K562 (cell line): ENCODE measurements around the gene FXYD1. TPM values are rescaled to one million over a fixed set of nuclear protein-coding genes. Genes with fewer than 3 reads are reported as not detected.

Source experiments
- CBFB ChIP-seq: sonication (generic); formaldehyde crosslinking; IDR thresholded peaks from 2 replicates; pipeline ENCODE4 v1.4.0; 2020; ENCODE audit warnings: mild to moderate bottlenecking, missing genetic modification reagents
- CHD2 ChIP-seq: IDR thresholded peaks from 2 replicates; pipeline ENCODE4 v1.6.1; 2011; ENCODE audit warnings: low read depth, low read length
- ETS2 ChIP-seq: IDR thresholded peaks from 2 replicates; pipeline ENCODE4 v1.6.1; 2016; ENCODE audit warnings: borderline replicate concordance, missing genetic modification characterization, mild to moderate bottlenecking, moderate library complexity, missing compliant biosample characterization; ENCODE audit not compliant: poor library complexity, severe bottlenecking
- EZH2 ChIP-seq: IDR thresholded peaks from 2 replicates; pipeline ENCODE4 v1.6.1; 2012; ENCODE audit warnings: low read depth, mild to moderate bottlenecking, inconsistent platforms, low read length, borderline replicate concordance
- GABPA ChIP-seq: fragments of 200-800 bp; sonication (Bioruptor generic); conservative IDR thresholded peaks from 2 replicates; pipeline ENCODE4 v1.6.1; 2016; ENCODE audit warnings: low read depth, missing genetic modification characterization, missing compliant biosample characterization
- MED1 ChIP-seq: sonication (generic); formaldehyde crosslinking; IDR thresholded peaks from 2 replicates; pipeline ENCODE4 v1.8.1; 2023; ENCODE audit warnings: missing genetic modification reagents, borderline replicate concordance
- MTA2 ChIP-seq: fragments of 450-650 bp; IDR thresholded peaks from 2 replicates; pipeline ENCODE4 v1.6.1; 2016; ENCODE audit warnings: low read depth
- NFIX ChIP-seq: fragments of 250-450 bp; sonication (Bioruptor Pico); IDR thresholded peaks from 2 replicates; pipeline ENCODE4 v1.4.0; 2020; ENCODE audit warnings: low read depth, mild to moderate bottlenecking, moderate library complexity
- PCBP2 ChIP-seq: fragments of 200-400 bp; formaldehyde crosslinking; IDR thresholded peaks from 2 replicates; pipeline ENCODE4 v1.6.1; 2018; ENCODE audit warnings: low read length, low read depth, mild to moderate bottlenecking, moderate library complexity; ENCODE audit not compliant: poor library complexity, severe bottlenecking
- PML ChIP-seq: IDR thresholded peaks from 2 replicates; pipeline ENCODE4 v1.6.1; 2012; ENCODE audit warnings: low read length, inconsistent platforms
- SLC30A9 ChIP-seq: fragments of 250-450 bp; sonication (Bioruptor Pico); IDR thresholded peaks from 2 replicates; pipeline ENCODE4 v1.8.0; 2022; ENCODE audit warnings: mild to moderate bottlenecking, moderate library complexity
- SMAD4 ChIP-seq: fragments of 250-450 bp; sonication (Bioruptor Pico); conservative IDR thresholded peaks from 2 replicates; pipeline ENCODE4 v1.8.0; 2021; ENCODE audit warnings: inconsistent platforms, mild to moderate bottlenecking, moderate library complexity
- SRSF9 ChIP-seq: fragments of 200-400 bp; formaldehyde crosslinking; IDR thresholded peaks from 2 replicates; pipeline ENCODE4 v1.6.1; 2017; ENCODE audit warnings: low read depth, low read length, borderline replicate concordance
- TCF7 ChIP-seq: sonication (generic); IDR thresholded peaks from 2 replicates; pipeline ENCODE4 v1.6.1; 2016; ENCODE audit warnings: antibody characterized with exemption, borderline replicate concordance
- XRCC4 ChIP-seq: IDR thresholded peaks from one replicate; pipeline ENCODE4 v1.6.1; 2011; ENCODE audit not compliant: insufficient read depth, insufficient read length; ENCODE audit errors: extremely low read depth
- ZBTB8A ChIP-seq: fragments of 450-650 bp; IDR thresholded peaks from 2 replicates; pipeline ENCODE4 v1.6.1; 2018; ENCODE audit warnings: mild to moderate bottlenecking, moderate library complexity; ENCODE audit not compliant: partially characterized antibody
- ZNF696 ChIP-seq: fragments of 250-450 bp; sonication (Bioruptor Pico); conservative IDR thresholded peaks from 2 replicates; pipeline ENCODE4 v1.4.0; 2020; ENCODE audit warnings: mild to moderate bottlenecking, moderate library complexity
- polyA plus RNA-seq, 8 experiments: library from polyadenylated mRNA; depleted of rRNA in 4 of 8; stranded (reverse) in 5 of 8; unstranded in 3 of 8; fragments of >200 nt; fragmentation: Nextera tagmentation in 2 of 8; fragmentation: Illumina TruSeq in 1 of 8; extraction: Ambion mirVana in 2 of 8; extraction: Trizol in 1 of 8; gene quantifications; 2 replicates each; pipeline versions ENCODE4 v1.2.1 to v1.2.3, GENCODE V29; 2011 to 2014; ENCODE audit warnings: inconsistent platforms in 1 of 8, missing spikeins in 1 of 8
- total RNA-seq, 7 experiments: library from RNA; depleted of rRNA in 6 of 7; stranded (reverse); fragments of >200 nt in 6 of 7; fragmentation: Illumina TruSeq in 2 of 7; extraction: Trizol in 2 of 7; gene quantifications; 2 replicates each; pipeline versions ENCODE4 v1.2.1 to v1.2.3, GENCODE V29; 2011 to 2021; ENCODE audit warnings: low replicate concordance in 1 of 7
- TF ChIP-seq, protein P1 (sequence below): fragments of 200-400 bp; formaldehyde crosslinking; IDR thresholded peaks from 2 replicates; pipeline ENCODE4 v1.6.1; 2017; ENCODE audit warnings: mild to moderate bottlenecking, low read depth, low read length, moderate library complexity
- TF ChIP-seq, protein P2 (sequence below): fragments of 200-800 bp; sonication (Bioruptor generic); IDR thresholded peaks from 2 replicates; pipeline ENCODE4 v1.6.1; 2017; ENCODE audit warnings: missing genetic modification characterization, missing compliant biosample characterization
- TF ChIP-seq, protein P3 (sequence below): sonication (generic); formaldehyde crosslinking; IDR thresholded peaks from 2 replicates; pipeline ENCODE4 v1.8.0; 2023; ENCODE audit warnings: mild to moderate bottlenecking, missing genetic modification reagents

Gene FXYD1
- total and polyA plus RNA-seq, 9 of the 15 experiments (the other 6 are each of a cell fraction or from before 2014, with no cell fraction given): 0.40 to 3.2 (median 1.8) TPM; not detected in 3

DNA sequence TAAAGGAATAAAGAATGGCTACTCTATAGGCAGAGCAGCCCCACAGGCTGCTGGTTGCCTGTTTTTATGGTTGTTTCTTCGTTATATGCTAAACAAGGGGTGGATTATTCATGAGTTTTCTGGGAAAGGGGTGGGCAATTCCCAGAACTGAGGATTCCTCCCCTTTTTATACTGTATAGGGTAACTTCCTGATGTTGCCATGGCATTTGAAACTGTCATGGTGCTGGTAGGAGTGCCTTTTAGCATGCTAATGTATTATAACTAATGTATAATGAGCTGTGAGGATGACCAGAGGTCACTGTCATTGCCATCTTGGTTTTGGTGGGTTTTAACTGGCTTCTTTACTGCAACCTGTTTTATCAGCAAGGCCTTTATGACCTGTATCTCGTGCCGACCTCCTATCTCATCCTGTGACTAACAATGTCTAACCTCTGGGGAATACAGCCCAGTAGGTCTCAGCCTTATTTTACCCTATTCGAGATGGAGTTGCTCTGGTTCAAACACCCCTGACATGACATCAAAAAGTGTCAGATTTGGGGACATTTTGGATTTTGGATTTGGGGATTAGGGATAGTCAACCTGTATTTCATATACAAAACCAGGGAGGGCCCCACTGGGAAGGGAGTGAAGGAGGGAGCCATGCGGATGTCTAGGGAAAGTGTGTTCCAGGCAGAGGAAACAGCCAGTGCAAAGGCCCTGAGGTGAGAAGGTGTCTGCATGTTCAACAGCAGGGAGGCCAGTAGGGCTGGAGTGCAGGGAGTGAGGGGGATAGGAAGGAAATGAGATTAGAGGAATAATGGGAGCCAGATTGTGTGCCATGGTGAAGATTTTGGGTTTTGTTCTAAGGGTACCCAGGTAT is 26.8 kb downstream of the FXYD1 start (continued):
- TF ChIP-seq, protein P1, sequence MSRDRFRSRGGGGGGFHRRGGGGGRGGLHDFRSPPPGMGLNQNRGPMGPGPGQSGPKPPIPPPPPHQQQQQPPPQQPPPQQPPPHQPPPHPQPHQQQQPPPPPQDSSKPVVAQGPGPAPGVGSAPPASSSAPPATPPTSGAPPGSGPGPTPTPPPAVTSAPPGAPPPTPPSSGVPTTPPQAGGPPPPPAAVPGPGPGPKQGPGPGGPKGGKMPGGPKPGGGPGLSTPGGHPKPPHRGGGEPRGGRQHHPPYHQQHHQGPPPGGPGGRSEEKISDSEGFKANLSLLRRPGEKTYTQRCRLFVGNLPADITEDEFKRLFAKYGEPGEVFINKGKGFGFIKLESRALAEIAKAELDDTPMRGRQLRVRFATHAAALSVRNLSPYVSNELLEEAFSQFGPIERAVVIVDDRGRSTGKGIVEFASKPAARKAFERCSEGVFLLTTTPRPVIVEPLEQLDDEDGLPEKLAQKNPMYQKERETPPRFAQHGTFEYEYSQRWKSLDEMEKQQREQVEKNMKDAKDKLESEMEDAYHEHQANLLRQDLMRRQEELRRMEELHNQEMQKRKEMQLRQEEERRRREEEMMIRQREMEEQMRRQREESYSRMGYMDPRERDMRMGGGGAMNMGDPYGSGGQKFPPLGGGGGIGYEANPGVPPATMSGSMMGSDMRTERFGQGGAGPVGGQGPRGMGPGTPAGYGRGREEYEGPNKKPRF: no peak
- TF ChIP-seq MTA2: no peak
- no peak for TF ChIP-seq MED1 (CRISPR knock-in tag)
- TF ChIP-seq NFIX (CRISPR knock-in tag): no peak
- no peak for TF ChIP-seq PML
- TF ChIP-seq, protein P2, sequence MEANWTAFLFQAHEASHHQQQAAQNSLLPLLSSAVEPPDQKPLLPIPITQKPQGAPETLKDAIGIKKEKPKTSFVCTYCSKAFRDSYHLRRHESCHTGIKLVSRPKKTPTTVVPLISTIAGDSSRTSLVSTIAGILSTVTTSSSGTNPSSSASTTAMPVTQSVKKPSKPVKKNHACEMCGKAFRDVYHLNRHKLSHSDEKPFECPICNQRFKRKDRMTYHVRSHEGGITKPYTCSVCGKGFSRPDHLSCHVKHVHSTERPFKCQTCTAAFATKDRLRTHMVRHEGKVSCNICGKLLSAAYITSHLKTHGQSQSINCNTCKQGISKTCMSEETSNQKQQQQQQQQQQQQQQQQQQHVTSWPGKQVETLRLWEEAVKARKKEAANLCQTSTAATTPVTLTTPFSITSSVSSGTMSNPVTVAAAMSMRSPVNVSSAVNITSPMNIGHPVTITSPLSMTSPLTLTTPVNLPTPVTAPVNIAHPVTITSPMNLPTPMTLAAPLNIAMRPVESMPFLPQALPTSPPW (CRISPR knock-in tag): peak; percentile 24; the same call in 1 of the 2 replicates
- no peak for TF ChIP-seq SRSF9
- TF ChIP-seq SMAD4: peak; percentile 97
- no peak for TF ChIP-seq CHD2
- no peak for TF ChIP-seq PCBP2
- TF ChIP-seq, protein P3, sequence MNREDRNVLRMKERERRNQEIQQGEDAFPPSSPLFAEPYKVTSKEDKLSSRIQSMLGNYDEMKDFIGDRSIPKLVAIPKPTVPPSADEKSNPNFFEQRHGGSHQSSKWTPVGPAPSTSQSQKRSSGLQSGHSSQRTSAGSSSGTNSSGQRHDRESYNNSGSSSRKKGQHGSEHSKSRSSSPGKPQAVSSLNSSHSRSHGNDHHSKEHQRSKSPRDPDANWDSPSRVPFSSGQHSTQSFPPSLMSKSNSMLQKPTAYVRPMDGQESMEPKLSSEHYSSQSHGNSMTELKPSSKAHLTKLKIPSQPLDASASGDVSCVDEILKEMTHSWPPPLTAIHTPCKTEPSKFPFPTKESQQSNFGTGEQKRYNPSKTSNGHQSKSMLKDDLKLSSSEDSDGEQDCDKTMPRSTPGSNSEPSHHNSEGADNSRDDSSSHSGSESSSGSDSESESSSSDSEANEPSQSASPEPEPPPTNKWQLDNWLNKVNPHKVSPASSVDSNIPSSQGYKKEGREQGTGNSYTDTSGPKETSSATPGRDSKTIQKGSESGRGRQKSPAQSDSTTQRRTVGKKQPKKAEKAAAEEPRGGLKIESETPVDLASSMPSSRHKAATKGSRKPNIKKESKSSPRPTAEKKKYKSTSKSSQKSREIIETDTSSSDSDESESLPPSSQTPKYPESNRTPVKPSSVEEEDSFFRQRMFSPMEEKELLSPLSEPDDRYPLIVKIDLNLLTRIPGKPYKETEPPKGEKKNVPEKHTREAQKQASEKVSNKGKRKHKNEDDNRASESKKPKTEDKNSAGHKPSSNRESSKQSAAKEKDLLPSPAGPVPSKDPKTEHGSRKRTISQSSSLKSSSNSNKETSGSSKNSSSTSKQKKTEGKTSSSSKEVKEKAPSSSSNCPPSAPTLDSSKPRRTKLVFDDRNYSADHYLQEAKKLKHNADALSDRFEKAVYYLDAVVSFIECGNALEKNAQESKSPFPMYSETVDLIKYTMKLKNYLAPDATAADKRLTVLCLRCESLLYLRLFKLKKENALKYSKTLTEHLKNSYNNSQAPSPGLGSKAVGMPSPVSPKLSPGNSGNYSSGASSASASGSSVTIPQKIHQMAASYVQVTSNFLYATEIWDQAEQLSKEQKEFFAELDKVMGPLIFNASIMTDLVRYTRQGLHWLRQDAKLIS: no peak
- no peak for TF ChIP-seq EZH2
- no peak for TF ChIP-seq XRCC4
- TF ChIP-seq ZBTB8A: no peak
- no peak for TF ChIP-seq GABPA (tag)
- TF ChIP-seq CBFB: no peak
- peak; percentile 86 for TF ChIP-seq ZNF696 (CRISPR knock-in tag)
- no peak for TF ChIP-seq TCF7
- TF ChIP-seq ETS2 (tag): no peak
- TF ChIP-seq SLC30A9 (CRISPR knock-in tag): no peak
